PFSK-1 (cell line): Measurements from ENCODE around the gene MIEF1.
A peak's percentile ranks its signal among the peaks of the same experiment; 100 is the strongest.

Experiments
- FOXP2 ChIP-seq: optimal IDR thresholded peaks from 2 replicates; pipeline ENCODE3; 2011; ENCODE audit warnings: borderline replicate concordance, control low read depth, inconsistent platforms; ENCODE audit not compliant: insufficient read depth; ENCODE audit errors: extremely low read length, extremely low read depth
- POLR2AphosphoS5 ChIP-seq: IDR thresholded peaks from 2 replicates; pipeline ENCODE4 v1.6.1; 2012; ENCODE audit warnings: low read depth, mild to moderate bottlenecking, control low read depth, low read length, moderate library complexity
- SIN3A ChIP-seq: IDR thresholded peaks from 2 replicates; pipeline ENCODE4 v1.6.1; 2012; ENCODE audit warnings: mild to moderate bottlenecking, low read length, moderate library complexity, borderline replicate concordance; ENCODE audit not compliant: insufficient read depth
- TAF1 ChIP-seq: IDR thresholded peaks from 2 replicates; pipeline ENCODE4 v1.6.1; 2012; ENCODE audit warnings: low read length, control low read depth, borderline replicate concordance; ENCODE audit not compliant: insufficient read depth
- TF ChIP-seq, protein P1 (sequence below), 2 experiments: IDR thresholded peaks; 2 replicates each; pipeline versions ENCODE4 v1.6.1 to v1.8.0; 2011 to 2012; ENCODE audit warnings: low read depth in 2 of 2, low read length in 2 of 2, control low read depth in 1 of 2, inconsistent platforms in 1 of 2, mild to moderate bottlenecking in 1 of 2, moderate library complexity in 1 of 2; ENCODE audit not compliant: insufficient read depth in 1 of 2

MIEF1 gene

DNA sequence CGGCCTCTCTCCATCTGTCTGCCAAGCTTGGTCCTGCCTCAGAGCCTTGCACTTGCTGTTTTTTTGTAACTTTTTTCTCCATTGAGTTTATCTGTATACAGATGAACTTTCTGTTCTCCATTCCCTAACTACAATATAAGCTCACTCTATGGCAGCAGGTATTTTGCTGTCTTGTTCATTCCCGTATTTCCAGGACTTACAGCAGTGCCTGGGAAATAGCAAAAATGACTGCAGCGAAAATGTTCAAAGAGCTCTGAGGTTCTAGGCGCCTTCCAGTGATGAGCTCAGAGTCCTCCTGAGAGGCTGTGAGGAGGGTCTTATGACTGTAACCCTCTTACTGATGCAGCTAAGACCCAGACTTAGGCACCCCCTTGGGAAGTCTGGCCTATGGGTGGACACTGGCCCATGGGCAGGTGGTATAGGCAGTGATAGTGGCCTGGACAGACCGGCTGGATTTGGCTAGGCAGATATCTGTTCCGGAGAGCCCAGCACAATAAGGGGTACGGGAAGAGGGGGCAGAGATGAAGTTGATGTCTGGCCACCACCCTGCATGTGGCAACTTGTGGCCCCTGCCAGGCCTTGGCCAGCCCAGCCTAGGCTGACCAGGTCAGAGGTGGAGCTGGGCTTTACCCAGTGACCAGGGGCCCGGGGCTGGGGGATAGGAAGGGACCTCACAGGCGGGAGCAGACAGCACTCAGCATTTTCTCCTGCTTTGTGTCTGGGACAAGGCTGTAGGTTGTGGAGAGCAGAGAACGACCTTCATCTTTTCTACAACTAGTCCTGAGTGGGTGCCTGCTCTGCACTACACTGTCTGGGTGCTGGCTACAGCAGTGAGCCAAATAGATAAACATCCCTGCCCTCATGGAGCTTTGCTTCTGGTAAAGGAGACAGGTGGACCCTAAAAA lies 22.9 kb downstream of the MIEF1 start:
- TF ChIP-seq SIN3A (no peak), POLR2AphosphoS5 (peak; percentile 30; the same call in 1 of the 2 replicates)

GRCh38 chr22:39525658-39525975 lies 23.5 kb downstream of the MIEF1 start:
- no peak for TF ChIP-seq POLR2AphosphoS5
- no peak for TF ChIP-seq TAF1
- no peak for TF ChIP-seq SIN3A
- no peak for TF ChIP-seq FOXP2
- TF ChIP-seq, protein P1, sequence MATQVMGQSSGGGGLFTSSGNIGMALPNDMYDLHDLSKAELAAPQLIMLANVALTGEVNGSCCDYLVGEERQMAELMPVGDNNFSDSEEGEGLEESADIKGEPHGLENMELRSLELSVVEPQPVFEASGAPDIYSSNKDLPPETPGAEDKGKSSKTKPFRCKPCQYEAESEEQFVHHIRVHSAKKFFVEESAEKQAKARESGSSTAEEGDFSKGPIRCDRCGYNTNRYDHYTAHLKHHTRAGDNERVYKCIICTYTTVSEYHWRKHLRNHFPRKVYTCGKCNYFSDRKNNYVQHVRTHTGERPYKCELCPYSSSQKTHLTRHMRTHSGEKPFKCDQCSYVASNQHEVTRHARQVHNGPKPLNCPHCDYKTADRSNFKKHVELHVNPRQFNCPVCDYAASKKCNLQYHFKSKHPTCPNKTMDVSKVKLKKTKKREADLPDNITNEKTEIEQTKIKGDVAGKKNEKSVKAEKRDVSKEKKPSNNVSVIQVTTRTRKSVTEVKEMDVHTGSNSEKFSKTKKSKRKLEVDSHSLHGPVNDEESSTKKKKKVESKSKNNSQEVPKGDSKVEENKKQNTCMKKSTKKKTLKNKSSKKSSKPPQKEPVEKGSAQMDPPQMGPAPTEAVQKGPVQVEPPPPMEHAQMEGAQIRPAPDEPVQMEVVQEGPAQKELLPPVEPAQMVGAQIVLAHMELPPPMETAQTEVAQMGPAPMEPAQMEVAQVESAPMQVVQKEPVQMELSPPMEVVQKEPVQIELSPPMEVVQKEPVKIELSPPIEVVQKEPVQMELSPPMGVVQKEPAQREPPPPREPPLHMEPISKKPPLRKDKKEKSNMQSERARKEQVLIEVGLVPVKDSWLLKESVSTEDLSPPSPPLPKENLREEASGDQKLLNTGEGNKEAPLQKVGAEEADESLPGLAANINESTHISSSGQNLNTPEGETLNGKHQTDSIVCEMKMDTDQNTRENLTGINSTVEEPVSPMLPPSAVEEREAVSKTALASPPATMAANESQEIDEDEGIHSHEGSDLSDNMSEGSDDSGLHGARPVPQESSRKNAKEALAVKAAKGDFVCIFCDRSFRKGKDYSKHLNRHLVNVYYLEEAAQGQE (IDR thresholded peaks at IDR 0.05; ENCODE audit: insufficient read depth in 1 of 2, low read depth in 2 of 2, low read length in 2 of 2), result no peak

GRCh38 chr22:39526736-39527171 lies 24.7 kb downstream of the MIEF1 start:
- TF ChIP-seq SIN3A, result no peak
- peak; percentile 19; the same call in 1 of the 2 replicates for TF ChIP-seq POLR2AphosphoS5

- TF ChIP-seq POLR2AphosphoS5 (no peak), SIN3A (no peak), FOXP2 (no peak), TAF1 (no peak)
- TF ChIP-seq, protein P1 (IDR thresholded peaks at IDR 0.05; ENCODE audit: insufficient read depth in 1 of 2, low read depth in 2 of 2, low read length in 2 of 2), result no peak
These were observed 25.4 kb downstream of the MIEF1 start for GRCh38 chr22:39527481-39527961.

- TF ChIP-seq SIN3A, result no peak
- TF ChIP-seq, protein P1 (IDR thresholded peaks at IDR 0.05; ENCODE audit: insufficient read depth in 1 of 2, low read depth in 2 of 2, low read length in 2 of 2), result no peak
- TF ChIP-seq FOXP2, result no peak
- TF ChIP-seq TAF1, result no peak
- TF ChIP-seq POLR2AphosphoS5, result no peak
These were observed 26.1 kb downstream of the MIEF1 start for GRCh38 chr22:39528080-39528661.
